Liver (tissue), 9 donors: ENCODE measurements around the gene ZNF433. TPM values are rescaled to one million over a fixed set of nuclear protein-coding genes. Genes with fewer than 3 reads are reported as not detected.

ENCODE experiments used
- DNase-seq: peaks from one replicate; pipeline ENCODE4 v3.0.0-alpha.2; 2017; ENCODE audit warnings: low spot score
- H3K27ac ChIP-seq, 2 donors: one replicate each; pipeline ENCODE4 v1.7.0; 2013; ENCODE audit warnings: inconsistent platforms in 2 of 2, low read length in 2 of 2, control low read depth in 1 of 2, low read depth in 1 of 2, mild to moderate bottlenecking in 1 of 2
- H3K27me3 ChIP-seq, 4 donors: one replicate each; pipeline versions ENCODE4 v1.6.1 to v1.7.0; 2013; ENCODE audit warnings: low read length in 3 of 4, inconsistent platforms in 1 of 4, mild to moderate bottlenecking in 1 of 4, moderate library complexity in 1 of 4; ENCODE audit not compliant: control insufficient read depth in 4 of 4, insufficient read depth in 4 of 4
- H3K36me3 ChIP-seq, 4 donors: one replicate each; pipeline versions ENCODE4 v1.6.1 to v1.7.0; 2013; ENCODE audit warnings: low read length in 3 of 4, mild to moderate bottlenecking in 3 of 4, low read depth in 1 of 4, moderate library complexity in 1 of 4; ENCODE audit not compliant: control insufficient read depth in 4 of 4, insufficient read depth in 3 of 4
- H3K4me1 ChIP-seq, 4 donors: one replicate each; pipeline versions ENCODE4 v1.6.1 to v1.7.0; 2013; ENCODE audit warnings: low read length in 3 of 4, mild to moderate bottlenecking in 3 of 4, moderate library complexity in 1 of 4; ENCODE audit not compliant: control insufficient read depth in 4 of 4, insufficient read depth in 4 of 4
- H3K4me3 ChIP-seq, 3 donors: one replicate each; pipeline versions ENCODE4 v1.6.1 to v1.7.0; 2013; ENCODE audit warnings: low read length in 3 of 3, control low read depth in 1 of 3, low read depth in 1 of 3, mild to moderate bottlenecking in 1 of 3
- H3K9ac ChIP-seq, 2 donors: one replicate each; pipeline ENCODE4 v1.7.0; 2013; ENCODE audit warnings: low read length in 2 of 2, mild to moderate bottlenecking in 2 of 2, moderate library complexity in 2 of 2, control low read depth in 1 of 2, low read depth in 1 of 2
- H3K9me3 ChIP-seq, 4 donors: one replicate each; pipeline versions ENCODE4 v1.6.1 to v1.7.0; 2013; ENCODE audit warnings: low read length in 3 of 4; ENCODE audit not compliant: control insufficient read depth in 4 of 4
- EGR1 ChIP-seq, 2 donors: IDR thresholded peaks; 2 replicates each; pipeline ENCODE4 v1.6.1; 2016 to 2018; ENCODE audit warnings: antibody characterized with exemption in 2 of 2, low read depth in 2 of 2
- FOXA1 ChIP-seq: IDR thresholded peaks from 2 replicates; pipeline ENCODE4 v1.6.1; 2016; ENCODE audit warnings: antibody characterized with exemption
- FOXA2 ChIP-seq: IDR thresholded peaks from 2 replicates; pipeline ENCODE4 v1.6.1; 2016; ENCODE audit warnings: antibody characterized with exemption
- GABPA ChIP-seq, 2 donors: IDR thresholded peaks in 1 of 2; conservative IDR thresholded peaks in 1 of 2; 2 replicates each; pipeline ENCODE4 v1.6.1; 2016; ENCODE audit warnings: antibody characterized with exemption in 2 of 2, mild to moderate bottlenecking in 1 of 2, moderate library complexity in 1 of 2
- HNF4A ChIP-seq, 2 donors: conservative IDR thresholded peaks; 2 replicates each; pipeline ENCODE4 v1.6.1; 2016; ENCODE audit warnings: antibody characterized with exemption in 2 of 2, mild to moderate bottlenecking in 2 of 2
- HNF4G ChIP-seq: IDR thresholded peaks from 2 replicates; pipeline ENCODE4 v1.6.1; 2016; ENCODE audit warnings: antibody characterized with exemption
- JUND ChIP-seq, 2 donors: IDR thresholded peaks; 2 replicates each; pipeline ENCODE4 v1.6.1; 2016; ENCODE audit warnings: antibody characterized with exemption in 2 of 2
- NR2F2 ChIP-seq: IDR thresholded peaks from 2 replicates; pipeline ENCODE4 v1.6.1; 2016; ENCODE audit warnings: antibody characterized with exemption
- RAD21 ChIP-seq, 2 donors: IDR thresholded peaks; 2 replicates each; pipeline ENCODE4 v1.6.1; 2016; ENCODE audit warnings: antibody characterized with exemption in 2 of 2, mild to moderate bottlenecking in 2 of 2
- RXRA ChIP-seq, 2 donors: IDR thresholded peaks; 2 replicates each; pipeline ENCODE4 v1.6.1; 2017 to 2018; ENCODE audit warnings: antibody characterized with exemption in 2 of 2, mild to moderate bottlenecking in 1 of 2
- SP1 ChIP-seq: IDR thresholded peaks from 2 replicates; pipeline ENCODE4 v1.6.1; 2018; ENCODE audit warnings: antibody characterized with exemption, mild to moderate bottlenecking
- TAF1 ChIP-seq: conservative IDR thresholded peaks from 2 replicates; pipeline ENCODE4 v1.6.1; 2016; ENCODE audit warnings: antibody characterized with exemption, mild to moderate bottlenecking
- YY1 ChIP-seq: IDR thresholded peaks from 2 replicates; pipeline ENCODE4 v1.6.1; 2016; ENCODE audit warnings: antibody characterized with exemption, mild to moderate bottlenecking
- WGBS: extraction: QIAGEN DNeasy Blood & Tissue Kit; methylation state at CpG from one replicate; pipeline ENCODE4 v1.1.7; 2013; 5-methylcytosine and 5-hydroxymethylcytosine counted together
- polyA plus RNA-seq, 2 donors: library from polyadenylated mRNA; stranded (reverse) in 1 of 2; unstranded in 1 of 2; fragments of 200-250 nt in 1 of 2; fragments of >200 nt in 1 of 2; fragmentation: Nextera tagmentation in 1 of 2; extraction: Ambion mirVana in 1 of 2; gene quantifications; one replicate each; pipeline versions ENCODE4 v1.2.1 to v1.2.3, GENCODE V29; 2013 to 2015
- total RNA-seq, 2 donors: library from RNA; depleted of rRNA; stranded (reverse); fragments of >200 nt; gene quantifications; one replicate each; pipeline ENCODE4 v1.2.3, GENCODE V29; 2014
- TF ChIP-seq, protein P1 (sequence below): fragments of 150-350 bp; IDR thresholded peaks from 2 replicates; pipeline ENCODE4 v1.5.1; 2017; ENCODE audit warnings: improper control_type of control experiment, low read depth, low read length; ENCODE audit not compliant: missing input control
- TF ChIP-seq, protein P2 (sequence below): IDR thresholded peaks from 2 replicates; pipeline ENCODE4 v1.6.1; 2016; ENCODE audit warnings: antibody characterized with exemption
- TF ChIP-seq, protein P3 (sequence below): IDR thresholded peaks from 2 replicates; pipeline ENCODE4 v1.6.1; 2016; ENCODE audit warnings: antibody characterized with exemption, mild to moderate bottlenecking
- TF ChIP-seq, protein P4 (sequence below): IDR thresholded peaks from 2 replicates; pipeline ENCODE4 v1.6.1; 2016; ENCODE audit warnings: antibody characterized with exemption
- TF ChIP-seq, protein P5 (sequence below): IDR thresholded peaks from 2 replicates; pipeline ENCODE4 v1.6.1; 2016; ENCODE audit warnings: antibody characterized with exemption
- donor health status: healthy.
- donor health status: healthy.
- donor health status: healthy.
- donor health status: healthy.
- donor health status: healthy.

ZNF433 gene
- total and polyA plus RNA-seq, 4 donors, result 1.3 to 4.7 (median 2.5) TPM

DNA sequence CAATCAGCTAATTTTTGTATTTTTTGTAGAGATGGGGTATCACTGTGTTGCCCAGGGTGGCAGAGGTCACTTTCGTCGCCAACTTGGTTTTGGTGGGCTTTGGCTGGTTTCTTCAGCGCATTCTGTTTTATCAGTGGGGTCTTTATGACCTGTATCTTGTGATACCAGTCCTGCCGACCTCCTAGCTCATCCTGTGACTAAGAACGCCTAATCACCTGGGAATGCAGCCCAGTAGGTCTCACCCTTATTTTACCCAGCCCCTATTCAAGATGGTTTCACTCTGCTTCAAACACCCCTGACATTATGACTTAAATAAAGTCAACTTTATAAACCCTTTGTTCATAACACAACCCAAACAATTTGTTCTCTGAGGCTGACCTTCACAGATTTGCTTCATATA, 20.3 kb upstream of the ZNF433 start:
- TF ChIP-seq, protein P1, sequence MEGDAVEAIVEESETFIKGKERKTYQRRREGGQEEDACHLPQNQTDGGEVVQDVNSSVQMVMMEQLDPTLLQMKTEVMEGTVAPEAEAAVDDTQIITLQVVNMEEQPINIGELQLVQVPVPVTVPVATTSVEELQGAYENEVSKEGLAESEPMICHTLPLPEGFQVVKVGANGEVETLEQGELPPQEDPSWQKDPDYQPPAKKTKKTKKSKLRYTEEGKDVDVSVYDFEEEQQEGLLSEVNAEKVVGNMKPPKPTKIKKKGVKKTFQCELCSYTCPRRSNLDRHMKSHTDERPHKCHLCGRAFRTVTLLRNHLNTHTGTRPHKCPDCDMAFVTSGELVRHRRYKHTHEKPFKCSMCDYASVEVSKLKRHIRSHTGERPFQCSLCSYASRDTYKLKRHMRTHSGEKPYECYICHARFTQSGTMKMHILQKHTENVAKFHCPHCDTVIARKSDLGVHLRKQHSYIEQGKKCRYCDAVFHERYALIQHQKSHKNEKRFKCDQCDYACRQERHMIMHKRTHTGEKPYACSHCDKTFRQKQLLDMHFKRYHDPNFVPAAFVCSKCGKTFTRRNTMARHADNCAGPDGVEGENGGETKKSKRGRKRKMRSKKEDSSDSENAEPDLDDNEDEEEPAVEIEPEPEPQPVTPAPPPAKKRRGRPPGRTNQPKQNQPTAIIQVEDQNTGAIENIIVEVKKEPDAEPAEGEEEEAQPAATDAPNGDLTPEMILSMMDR, result no peak
- TF ChIP-seq GABPA (IDR thresholded peaks at IDR 0.05 in 1 of 2, conservative IDR thresholded peaks at IDR 0.05 in 1 of 2) (no peak), TAF1 (no peak), JUND (IDR thresholded peaks at IDR 0.05) (no peak), SP1 (no peak), NR2F2 (no peak), FOXA1 (no peak), RAD21 (IDR thresholded peaks at IDR 0.05) (no peak), HNF4A (conservative IDR thresholded peaks at IDR 0.05) (no peak), EGR1 (IDR thresholded peaks at IDR 0.05; ENCODE audit: low read depth in 2 of 2) (no peak), FOXA2 (no peak), HNF4G (no peak), RXRA (IDR thresholded peaks at IDR 0.05) (no peak), YY1 (no peak)
- TF ChIP-seq, protein P2, sequence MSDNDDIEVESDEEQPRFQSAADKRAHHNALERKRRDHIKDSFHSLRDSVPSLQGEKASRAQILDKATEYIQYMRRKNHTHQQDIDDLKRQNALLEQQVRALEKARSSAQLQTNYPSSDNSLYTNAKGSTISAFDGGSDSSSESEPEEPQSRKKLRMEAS, result no peak
- TF ChIP-seq, protein P3, sequence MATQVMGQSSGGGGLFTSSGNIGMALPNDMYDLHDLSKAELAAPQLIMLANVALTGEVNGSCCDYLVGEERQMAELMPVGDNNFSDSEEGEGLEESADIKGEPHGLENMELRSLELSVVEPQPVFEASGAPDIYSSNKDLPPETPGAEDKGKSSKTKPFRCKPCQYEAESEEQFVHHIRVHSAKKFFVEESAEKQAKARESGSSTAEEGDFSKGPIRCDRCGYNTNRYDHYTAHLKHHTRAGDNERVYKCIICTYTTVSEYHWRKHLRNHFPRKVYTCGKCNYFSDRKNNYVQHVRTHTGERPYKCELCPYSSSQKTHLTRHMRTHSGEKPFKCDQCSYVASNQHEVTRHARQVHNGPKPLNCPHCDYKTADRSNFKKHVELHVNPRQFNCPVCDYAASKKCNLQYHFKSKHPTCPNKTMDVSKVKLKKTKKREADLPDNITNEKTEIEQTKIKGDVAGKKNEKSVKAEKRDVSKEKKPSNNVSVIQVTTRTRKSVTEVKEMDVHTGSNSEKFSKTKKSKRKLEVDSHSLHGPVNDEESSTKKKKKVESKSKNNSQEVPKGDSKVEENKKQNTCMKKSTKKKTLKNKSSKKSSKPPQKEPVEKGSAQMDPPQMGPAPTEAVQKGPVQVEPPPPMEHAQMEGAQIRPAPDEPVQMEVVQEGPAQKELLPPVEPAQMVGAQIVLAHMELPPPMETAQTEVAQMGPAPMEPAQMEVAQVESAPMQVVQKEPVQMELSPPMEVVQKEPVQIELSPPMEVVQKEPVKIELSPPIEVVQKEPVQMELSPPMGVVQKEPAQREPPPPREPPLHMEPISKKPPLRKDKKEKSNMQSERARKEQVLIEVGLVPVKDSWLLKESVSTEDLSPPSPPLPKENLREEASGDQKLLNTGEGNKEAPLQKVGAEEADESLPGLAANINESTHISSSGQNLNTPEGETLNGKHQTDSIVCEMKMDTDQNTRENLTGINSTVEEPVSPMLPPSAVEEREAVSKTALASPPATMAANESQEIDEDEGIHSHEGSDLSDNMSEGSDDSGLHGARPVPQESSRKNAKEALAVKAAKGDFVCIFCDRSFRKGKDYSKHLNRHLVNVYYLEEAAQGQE, result no peak
- TF ChIP-seq, protein P4, sequence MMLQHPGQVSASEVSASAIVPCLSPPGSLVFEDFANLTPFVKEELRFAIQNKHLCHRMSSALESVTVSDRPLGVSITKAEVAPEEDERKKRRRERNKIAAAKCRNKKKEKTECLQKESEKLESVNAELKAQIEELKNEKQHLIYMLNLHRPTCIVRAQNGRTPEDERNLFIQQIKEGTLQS, result no peak
- TF ChIP-seq, protein P5, sequence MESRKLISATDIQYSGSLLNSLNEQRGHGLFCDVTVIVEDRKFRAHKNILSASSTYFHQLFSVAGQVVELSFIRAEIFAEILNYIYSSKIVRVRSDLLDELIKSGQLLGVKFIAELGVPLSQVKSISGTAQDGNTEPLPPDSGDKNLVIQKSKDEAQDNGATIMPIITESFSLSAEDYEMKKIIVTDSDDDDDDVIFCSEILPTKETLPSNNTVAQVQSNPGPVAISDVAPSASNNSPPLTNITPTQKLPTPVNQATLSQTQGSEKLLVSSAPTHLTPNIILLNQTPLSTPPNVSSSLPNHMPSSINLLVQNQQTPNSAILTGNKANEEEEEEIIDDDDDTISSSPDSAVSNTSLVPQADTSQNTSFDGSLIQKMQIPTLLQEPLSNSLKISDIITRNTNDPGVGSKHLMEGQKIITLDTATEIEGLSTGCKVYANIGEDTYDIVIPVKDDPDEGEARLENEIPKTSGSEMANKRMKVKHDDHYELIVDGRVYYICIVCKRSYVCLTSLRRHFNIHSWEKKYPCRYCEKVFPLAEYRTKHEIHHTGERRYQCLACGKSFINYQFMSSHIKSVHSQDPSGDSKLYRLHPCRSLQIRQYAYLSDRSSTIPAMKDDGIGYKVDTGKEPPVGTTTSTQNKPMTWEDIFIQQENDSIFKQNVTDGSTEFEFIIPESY, result no peak

More for the DNA sequence above, 20.3 kb upstream of the ZNF433 start:
- Histone ChIP-seq H3K9ac (no peak overlapping the region), H3K36me3 (no peaks in the 10 kb centered on the region), H3K9me3 (peaks cover 0 to 2% (median 0%) of the 10 kb centered on the region in 4 donors), H3K27me3 (no peaks in the 10 kb centered on the region), H3K27ac (no peak overlapping the region), H3K4me3 (no peak overlapping the region), H3K4me1 (peaks cover 0 to 20% (median 5%) of the 10 kb centered on the region in 4 donors)
- WGBS, result 84% methylated on average over 5 of the region's 5 CpGs
- DNase-seq, result no peak
